K562 (cell line): ENCODE measurements around the gene ILF3. TPM values are rescaled to one million over a fixed set of nuclear protein-coding genes. Genes with fewer than 3 reads are reported as not detected.

Experiments used
- CEBPB ChIP-seq: fragments of 450-650 bp; IDR thresholded peaks from 2 replicates; pipeline ENCODE4 v1.6.1; 2016; ENCODE audit warnings: missing genetic modification characterization, missing compliant biosample characterization
- CXXC5 ChIP-seq: fragments of 250-450 bp; sonication (Bioruptor Pico); IDR thresholded peaks from 2 replicates; pipeline ENCODE4 v1.8.0; 2022; ENCODE audit warnings: inconsistent platforms, mild to moderate bottlenecking, moderate library complexity
- EGR1 ChIP-seq: fragments of 450-650 bp; conservative IDR thresholded peaks from 2 replicates; pipeline ENCODE4 v1.6.1; 2017; ENCODE audit warnings: mild to moderate bottlenecking
- EP400 ChIP-seq: fragments of 450-650 bp; IDR thresholded peaks from 2 replicates; pipeline ENCODE4 v1.6.1; 2017; ENCODE audit warnings: antibody characterized with exemption, mild to moderate bottlenecking, moderate library complexity
- FOS ChIP-seq: IDR thresholded peaks from 3 replicates; pipeline ENCODE4 v1.6.1; 2011; ENCODE audit not compliant: insufficient read length; ENCODE audit errors: extremely low read depth
- KAT2B ChIP-seq: IDR thresholded peaks from one replicate; pipeline ENCODE4 v1.6.1; 2012; ENCODE audit warnings: low read depth, mild to moderate bottlenecking, control low read depth, inconsistent platforms, low read length, moderate library complexity
- KDM5B ChIP-seq: fragments of 200-600 bp; sonication (generic); IDR thresholded peaks from 2 replicates; pipeline ENCODE4 v1.6.1; 2012; ENCODE audit warnings: low read depth, mild to moderate bottlenecking, moderate library complexity, low read length, control low read depth, inconsistent platforms; ENCODE audit not compliant: insufficient replicate concordance
- MAFF ChIP-seq: IDR thresholded peaks from 2 replicates; pipeline ENCODE4 v1.6.1; 2012; ENCODE audit warnings: low read length, improper control_type of control experiment
- MCM7 ChIP-seq, 2 experiments: fragments of 450-650 bp; IDR thresholded peaks; 2 replicates each; pipeline ENCODE4 v1.6.1; 2016 to 2018
- MTA3 ChIP-seq: fragments of 450-650 bp; formaldehyde crosslinking; IDR thresholded peaks from 2 replicates; pipeline ENCODE4 v1.6.1; 2017; ENCODE audit warnings: mild to moderate bottlenecking, borderline replicate concordance
- NR1H2 ChIP-seq: sonication (generic); formaldehyde crosslinking; IDR thresholded peaks from 2 replicates; pipeline ENCODE4 v1.4.0; 2020; ENCODE audit warnings: mild to moderate bottlenecking, missing genetic modification reagents
- RCOR1 ChIP-seq, 2 experiments: IDR thresholded peaks; 2 replicates each; pipeline ENCODE4 v1.6.1; 2012; ENCODE audit warnings: low read depth in 2 of 2, low read length in 2 of 2, borderline replicate concordance in 1 of 2, improper control_type of control experiment in 1 of 2
- SMAD4 ChIP-seq: fragments of 250-450 bp; sonication (Bioruptor Pico); conservative IDR thresholded peaks from 2 replicates; pipeline ENCODE4 v1.8.0; 2021; ENCODE audit warnings: inconsistent platforms, mild to moderate bottlenecking, moderate library complexity
- STAT5B ChIP-seq: fragments of 250-450 bp; sonication (Bioruptor Pico); IDR thresholded peaks from 2 replicates; pipeline ENCODE4 v1.8.0; 2021; ENCODE audit warnings: mild to moderate bottlenecking, inconsistent platforms
- ZEB2 ChIP-seq: fragments of 450-650 bp; IDR thresholded peaks from 2 replicates; pipeline ENCODE4 v1.6.1; 2016
- ZNF507 ChIP-seq: conservative IDR thresholded peaks from 2 replicates; pipeline ENCODE4 v1.6.1; 2017; ENCODE audit warnings: missing genetic modification characterization, missing compliant biosample characterization
- polyA plus RNA-seq, 8 experiments: library from polyadenylated mRNA; depleted of rRNA in 4 of 8; stranded (reverse) in 5 of 8; unstranded in 3 of 8; fragments of >200 nt; fragmentation: Nextera tagmentation in 2 of 8; fragmentation: Illumina TruSeq in 1 of 8; extraction: Ambion mirVana in 2 of 8; extraction: Trizol in 1 of 8; gene quantifications; 2 replicates each; pipeline versions ENCODE4 v1.2.1 to v1.2.3, GENCODE V29; 2011 to 2014; ENCODE audit warnings: inconsistent platforms in 1 of 8, missing spikeins in 1 of 8
- total RNA-seq, 7 experiments: library from RNA; depleted of rRNA in 6 of 7; stranded (reverse); fragments of >200 nt in 6 of 7; fragmentation: Illumina TruSeq in 2 of 7; extraction: Trizol in 2 of 7; gene quantifications; 2 replicates each; pipeline versions ENCODE4 v1.2.1 to v1.2.3, GENCODE V29; 2011 to 2021; ENCODE audit warnings: low replicate concordance in 1 of 7
- TF ChIP-seq, protein P1 (sequence below): fragments of 250-450 bp; sonication (Bioruptor Pico); IDR thresholded peaks from 2 replicates; pipeline ENCODE4 v1.4.0; 2020; ENCODE audit warnings: borderline replicate concordance
- TF ChIP-seq, protein P2 (sequence below): fragments of 250-450 bp; sonication (Bioruptor Pico); IDR thresholded peaks from 2 replicates; pipeline ENCODE4 v1.9.0; 2021; ENCODE audit warnings: mild to moderate bottlenecking
- TF ChIP-seq, protein P3 (sequence below): sonication (generic); formaldehyde crosslinking; IDR thresholded peaks from 2 replicates; pipeline ENCODE4 v1.8.0; 2023; ENCODE audit warnings: mild to moderate bottlenecking, missing genetic modification reagents
- TF ChIP-seq, protein P4 (sequence below), 2 experiments: IDR thresholded peaks in 1 of 2; conservative IDR thresholded peaks in 1 of 2; 2 replicates each; pipeline ENCODE4 v1.6.1; 2016; ENCODE audit warnings: low read depth in 2 of 2, mild to moderate bottlenecking in 1 of 2, missing compliant biosample characterization in 1 of 2, missing genetic modification characterization in 1 of 2, moderate library complexity in 1 of 2
- TF ChIP-seq, protein P5 (sequence below): sonication (generic); formaldehyde crosslinking; IDR thresholded peaks from 2 replicates; pipeline ENCODE4 v1.8.1; 2023; ENCODE audit warnings: mild to moderate bottlenecking, missing genetic modification reagents, moderate library complexity

ILF3 gene
- total and polyA plus RNA-seq, 9 of the 15 experiments (the other 6 are each of a cell fraction or from before 2014, with no cell fraction given): 26.0 to 453 (median 175) TPM

DNA sequence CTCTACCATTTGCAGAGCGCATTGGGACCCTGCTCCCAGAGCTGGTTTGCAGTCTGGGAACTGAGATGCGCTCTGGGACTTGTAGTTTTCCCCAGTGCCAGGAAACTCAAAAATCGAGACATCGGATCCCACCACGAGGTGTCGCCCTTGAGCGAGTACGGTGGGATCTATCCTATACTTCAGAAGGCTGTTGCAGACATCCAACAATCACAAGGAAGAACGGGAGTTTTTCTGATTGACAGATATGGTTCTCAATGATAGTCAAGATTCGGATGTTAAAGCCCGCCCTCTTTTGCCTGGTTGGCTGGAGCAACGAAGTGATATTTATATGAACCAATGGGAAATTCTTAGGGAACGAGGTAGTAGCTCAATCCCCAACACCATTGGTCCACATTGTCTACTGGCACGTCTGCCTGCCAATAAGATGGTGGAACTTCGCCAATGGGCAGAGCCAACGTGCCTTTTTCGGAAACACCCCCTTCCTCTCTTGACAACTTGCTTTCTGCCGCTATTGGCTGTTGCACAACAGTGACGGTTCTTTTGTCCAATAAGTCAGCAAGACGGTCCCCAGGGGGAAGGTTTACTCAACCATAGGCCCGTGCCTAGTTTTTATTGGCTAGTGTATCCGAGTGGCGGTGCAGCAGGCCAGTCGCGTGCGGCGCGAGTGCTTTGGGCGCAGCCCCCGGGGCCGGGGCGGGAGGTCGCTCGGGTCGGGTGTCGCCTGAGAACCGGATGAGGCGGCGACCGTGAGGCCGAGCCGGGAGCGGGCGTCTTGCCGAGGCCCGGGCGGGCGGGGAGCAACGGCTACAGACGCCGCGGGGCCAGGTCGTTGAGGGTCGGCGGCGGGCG, 63.4 kb downstream of the ILF3 start, which contains the start of gene DNM2 (continued):
- peak; percentile 45 for TF ChIP-seq EP400
- TF ChIP-seq, protein P1, sequence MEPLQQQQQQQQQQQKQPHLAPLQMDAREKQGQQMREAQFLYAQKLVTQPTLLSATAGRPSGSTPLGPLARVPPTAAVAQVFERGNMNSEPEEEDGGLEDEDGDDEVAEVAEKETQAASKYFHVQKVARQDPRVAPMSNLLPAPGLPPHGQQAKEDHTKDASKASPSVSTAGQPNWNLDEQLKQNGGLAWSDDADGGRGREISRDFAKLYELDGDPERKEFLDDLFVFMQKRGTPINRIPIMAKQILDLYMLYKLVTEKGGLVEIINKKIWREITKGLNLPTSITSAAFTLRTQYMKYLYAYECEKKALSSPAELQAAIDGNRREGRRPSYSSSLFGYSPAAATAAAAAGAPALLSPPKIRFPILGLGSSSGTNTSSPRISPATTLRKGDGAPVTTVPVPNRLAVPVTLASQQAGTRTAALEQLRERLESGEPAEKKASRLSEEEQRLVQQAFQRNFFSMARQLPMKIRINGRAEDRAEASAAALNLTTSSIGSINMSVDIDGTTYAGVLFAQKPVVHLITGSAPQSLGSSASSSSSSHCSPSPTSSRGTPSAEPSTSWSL (CRISPR knock-in tag): no peak
- TF ChIP-seq MAFF: no peak
- no peak for TF ChIP-seq ZEB2
- no peak; the same call in 1 of the 2 replicates for TF ChIP-seq SMAD4 (CRISPR knock-in tag)
- TF ChIP-seq KAT2B: no peak
- no peak; the same call in 1 of the 2 replicates for TF ChIP-seq EGR1
- TF ChIP-seq ZNF507 (tag): no peak
- peak in 1 of 2 experiments; percentile 3; a peak in 1 of 4 replicates for TF ChIP-seq RCOR1 (IDR thresholded peaks at IDR 0.05; ENCODE audit: borderline replicate concordance in 1 of 2, low read depth in 2 of 2, low read length in 2 of 2)
- TF ChIP-seq, protein P2, sequence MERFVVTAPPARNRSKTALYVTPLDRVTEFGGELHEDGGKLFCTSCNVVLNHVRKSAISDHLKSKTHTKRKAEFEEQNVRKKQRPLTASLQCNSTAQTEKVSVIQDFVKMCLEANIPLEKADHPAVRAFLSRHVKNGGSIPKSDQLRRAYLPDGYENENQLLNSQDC (CRISPR knock-in tag): no peak
- no peak for TF ChIP-seq MCM7 (IDR thresholded peaks at IDR 0.05)
- TF ChIP-seq, protein P3, sequence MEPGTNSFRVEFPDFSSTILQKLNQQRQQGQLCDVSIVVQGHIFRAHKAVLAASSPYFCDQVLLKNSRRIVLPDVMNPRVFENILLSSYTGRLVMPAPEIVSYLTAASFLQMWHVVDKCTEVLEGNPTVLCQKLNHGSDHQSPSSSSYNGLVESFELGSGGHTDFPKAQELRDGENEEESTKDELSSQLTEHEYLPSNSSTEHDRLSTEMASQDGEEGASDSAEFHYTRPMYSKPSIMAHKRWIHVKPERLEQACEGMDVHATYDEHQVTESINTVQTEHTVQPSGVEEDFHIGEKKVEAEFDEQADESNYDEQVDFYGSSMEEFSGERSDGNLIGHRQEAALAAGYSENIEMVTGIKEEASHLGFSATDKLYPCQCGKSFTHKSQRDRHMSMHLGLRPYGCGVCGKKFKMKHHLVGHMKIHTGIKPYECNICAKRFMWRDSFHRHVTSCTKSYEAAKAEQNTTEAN (CRISPR knock-in tag): no peak
- TF ChIP-seq, protein P4, sequence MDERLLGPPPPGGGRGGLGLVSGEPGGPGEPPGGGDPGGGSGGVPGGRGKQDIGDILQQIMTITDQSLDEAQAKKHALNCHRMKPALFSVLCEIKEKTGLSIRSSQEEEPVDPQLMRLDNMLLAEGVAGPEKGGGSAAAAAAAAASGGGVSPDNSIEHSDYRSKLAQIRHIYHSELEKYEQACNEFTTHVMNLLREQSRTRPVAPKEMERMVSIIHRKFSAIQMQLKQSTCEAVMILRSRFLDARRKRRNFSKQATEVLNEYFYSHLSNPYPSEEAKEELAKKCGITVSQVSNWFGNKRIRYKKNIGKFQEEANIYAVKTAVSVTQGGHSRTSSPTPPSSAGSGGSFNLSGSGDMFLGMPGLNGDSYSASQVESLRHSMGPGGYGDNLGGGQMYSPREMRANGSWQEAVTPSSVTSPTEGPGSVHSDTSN (CRISPR knock-in tag; IDR thresholded peaks at IDR 0.05; ENCODE audit: low read depth): peak; percentile 97
- TF ChIP-seq, protein P4 (tag; conservative IDR thresholded peaks at IDR 0.05; ENCODE audit: low read depth): peak; percentile 100
- peak; percentile 96; the same call in 1 of the 2 replicates for TF ChIP-seq MTA3
- TF ChIP-seq STAT5B (CRISPR knock-in tag): no peak
- TF ChIP-seq KDM5B: peak; percentile 78
- TF ChIP-seq FOS: peak; percentile 100
- peak; percentile 98 for TF ChIP-seq CEBPB (tag)
- TF ChIP-seq CXXC5 (CRISPR knock-in tag): peak; percentile 63; the same call in 1 of the 2 replicates
- TF ChIP-seq NR1H2 (CRISPR knock-in tag): no peak
- TF ChIP-seq, protein P5, sequence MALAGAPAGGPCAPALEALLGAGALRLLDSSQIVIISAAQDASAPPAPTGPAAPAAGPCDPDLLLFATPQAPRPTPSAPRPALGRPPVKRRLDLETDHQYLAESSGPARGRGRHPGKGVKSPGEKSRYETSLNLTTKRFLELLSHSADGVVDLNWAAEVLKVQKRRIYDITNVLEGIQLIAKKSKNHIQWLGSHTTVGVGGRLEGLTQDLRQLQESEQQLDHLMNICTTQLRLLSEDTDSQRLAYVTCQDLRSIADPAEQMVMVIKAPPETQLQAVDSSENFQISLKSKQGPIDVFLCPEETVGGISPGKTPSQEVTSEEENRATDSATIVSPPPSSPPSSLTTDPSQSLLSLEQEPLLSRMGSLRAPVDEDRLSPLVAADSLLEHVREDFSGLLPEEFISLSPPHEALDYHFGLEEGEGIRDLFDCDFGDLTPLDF (CRISPR knock-in tag): 0 out of 2 replicates have a peak, but pooled peaks have one; percentile 45
